CD14-positive monocyte (primary cell): ENCODE data around the gene R3HDM2. TPM values are rescaled to one million over a fixed set of nuclear protein-coding genes. Genes with fewer than 3 reads are reported as not detected.

Source experiments
- DNase-seq, 3 donors: peaks; one replicate each; pipeline ENCODE4 v3.0.0-alpha.2; 2011 to 2022
- H2AFZ ChIP-seq: 2 replicates; pipeline ENCODE4 v1.6.0; 2012; ENCODE audit warnings: mild to moderate bottlenecking, low read depth, low read length, inconsistent platforms; ENCODE audit not compliant: insufficient read depth, poor library complexity, severe bottlenecking
- H3K27ac ChIP-seq, 2 donors: 1 replicate in 1 of 2; 2 replicates in 1 of 2; pipeline ENCODE4 v1.5.1; 2012 to 2013; ENCODE audit warnings: low read length in 2 of 2, control low read depth in 1 of 2, inconsistent platforms in 1 of 2, low read depth in 1 of 2, mild to moderate bottlenecking in 1 of 2
- H3K27me3 ChIP-seq, 2 donors: one replicate each; pipeline versions ENCODE4 v1.6.0 to v1.6.1; 2011 to 2013; ENCODE audit warnings: low read length in 2 of 2; ENCODE audit not compliant: control insufficient read depth in 2 of 2, insufficient read depth in 2 of 2
- H3K36me3 ChIP-seq, 2 donors: replicated peaks in 1 of 2; 1 replicate in 1 of 2; 2 replicates in 1 of 2; pipeline versions ENCODE4 v1.5.1 to v1.6.1; 2012 to 2013; ENCODE audit warnings: low read length in 2 of 2, control low read depth in 1 of 2, inconsistent platforms in 1 of 2, mild to moderate bottlenecking in 1 of 2; ENCODE audit not compliant: insufficient read depth in 2 of 2, control insufficient read depth in 1 of 2
- H3K4me1 ChIP-seq, 2 donors: 1 replicate in 1 of 2; 2 replicates in 1 of 2; pipeline versions ENCODE4 v1.5.1 to v1.6.1; 2012 to 2013; ENCODE audit warnings: low read length in 2 of 2, control low read depth in 1 of 2, inconsistent platforms in 1 of 2, mild to moderate bottlenecking in 1 of 2, moderate library complexity in 1 of 2; ENCODE audit not compliant: insufficient read depth in 2 of 2, control insufficient read depth in 1 of 2
- H3K4me2 ChIP-seq: replicated peaks from 2 replicates; pipeline ENCODE3; 2012; ENCODE audit warnings: low read length, moderate library complexity, mild to moderate bottlenecking; ENCODE audit not compliant: poor library complexity, severe bottlenecking; ENCODE audit errors: extremely low read depth
- H3K4me3 ChIP-seq, 3 experiments: fragments of 200-600 bp in 1 of 3; sonication (generic) in 1 of 3; replicated peaks in 1 of 3; 1 replicate in 2 of 3; 2 replicates in 1 of 3; pipeline ENCODE4 v1.5.1; 2011 to 2013; ENCODE audit warnings: low read length in 3 of 3, mild to moderate bottlenecking in 3 of 3, control low read depth in 2 of 3, low read depth in 2 of 3, inconsistent platforms in 1 of 3, moderate library complexity in 1 of 3
- H3K79me2 ChIP-seq: 2 replicates; pipeline ENCODE4 v1.6.0; 2012; ENCODE audit warnings: mild to moderate bottlenecking, control low read depth, inconsistent platforms, low read length, moderate library complexity; ENCODE audit not compliant: insufficient read depth
- H3K9ac ChIP-seq: 2 replicates; pipeline ENCODE4 v1.6.0; 2017; ENCODE audit warnings: low read length, mild to moderate bottlenecking; ENCODE audit not compliant: insufficient read depth, poor library complexity, severe bottlenecking
- H3K9me3 ChIP-seq, 2 donors: replicated peaks in 1 of 2; 1 replicate in 1 of 2; 2 replicates in 1 of 2; pipeline versions ENCODE4 v1.5.1 to v1.6.1; 2012 to 2013; ENCODE audit warnings: low read length in 2 of 2, control low read depth in 1 of 2; ENCODE audit not compliant: control insufficient read depth in 1 of 2, insufficient read depth in 1 of 2
- H4K20me1 ChIP-seq: 2 replicates; pipeline ENCODE4 v1.6.0; 2012; ENCODE audit warnings: mild to moderate bottlenecking, low read length, control low read depth, moderate library complexity; ENCODE audit not compliant: insufficient read depth
- H3K27ac Mint-ChIP-seq, 7 donors: one replicate each; pipeline ENCODE4 v1.8.0; 2020; ENCODE audit warnings: mild to moderate bottlenecking in 7 of 7, mixed read lengths in 7 of 7, moderate library complexity in 6 of 7, inconsistent platforms in 2 of 7
- H3K27me3 Mint-ChIP-seq, 3 donors: one replicate each; pipeline ENCODE4 v1.8.0; 2021 to 2022; ENCODE audit warnings: low read depth in 3 of 3, mild to moderate bottlenecking in 3 of 3, mixed read lengths in 3 of 3, moderate library complexity in 3 of 3, inconsistent platforms in 1 of 3
- H3K36me3 Mint-ChIP-seq, 2 donors: one replicate each; pipeline ENCODE4 v1.8.0; 2020; ENCODE audit warnings: mixed read lengths in 2 of 2, inconsistent platforms in 1 of 2, mild to moderate bottlenecking in 1 of 2
- H3K4me1 Mint-ChIP-seq: one replicate; pipeline ENCODE4 v1.8.0; 2020; ENCODE audit warnings: mild to moderate bottlenecking, mixed read lengths
- H3K4me3 Mint-ChIP-seq, 2 donors: one replicate each; pipeline ENCODE4 v1.8.0; 2020; ENCODE audit warnings: mild to moderate bottlenecking in 2 of 2, mixed read lengths in 2 of 2, moderate library complexity in 1 of 2
- H3K9me3 Mint-ChIP-seq, 7 donors: one replicate each; pipeline ENCODE4 v1.8.0; 2020 to 2022; ENCODE audit warnings: mixed read lengths in 7 of 7, mild to moderate bottlenecking in 6 of 7, moderate library complexity in 6 of 7, inconsistent platforms in 2 of 7
- WGBS: methylation state at CpG from one replicate; pipeline ENCODE4 v1.1.5; 2013; ENCODE audit warnings: missing lambda C conversion rate; ENCODE audit not compliant: insufficient coverage; 5-methylcytosine and 5-hydroxymethylcytosine counted together
- intact Hi-C, 2 donors: fragments of 100-400 bp; cut with micrococcal nuclease; formaldehyde crosslinking; loops; one replicate each; pipeline versions ENCODE4 v1.15.0 to v1.15.1; 2023
- polyA plus RNA-seq, 3 donors: library from polyadenylated mRNA; depleted of rRNA in 1 of 3; unstranded in 2 of 3; stranded (reverse) in 1 of 3; fragments of 300-500 nt in 2 of 3; fragments of >200 nt in 1 of 3; fragmentation: Illumina TruSeq in 2 of 3; gene quantifications; 1 replicate in 2 of 3; 2 replicates in 1 of 3; pipeline ENCODE4 v1.2.3, GENCODE V29; 2012 to 2021
- TF ChIP-seq, protein P1 (sequence below): fragments of 200-600 bp; IDR thresholded peaks from one replicate; pipeline ENCODE4 v1.8.0; 2022; ENCODE audit warnings: antibody characterized with exemption, mild to moderate bottlenecking

The R3HDM2 gene
- polyA plus RNA-seq, 3 donors: 4.2 to 69.4 (median 7.3) TPM

DNA sequence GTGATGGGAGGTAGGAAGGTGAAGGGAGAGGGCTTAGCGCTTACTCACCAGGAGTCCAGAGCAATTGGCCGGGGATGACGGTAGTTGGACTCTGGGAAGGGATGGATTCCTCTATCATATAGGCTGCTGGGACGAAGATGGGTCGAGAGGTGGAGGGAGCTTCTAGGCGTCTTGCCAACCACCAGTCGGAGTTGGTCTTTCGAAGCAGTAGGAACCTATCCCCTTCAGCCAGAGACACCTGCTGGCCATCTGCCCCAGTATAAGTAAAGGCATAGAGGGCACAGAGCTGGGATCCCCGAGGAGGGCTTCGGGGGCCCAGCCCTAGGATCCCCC, 48.2 kb upstream of the R3HDM2 start:
- Histone ChIP-seq H2AFZ (peak overlapping the region; percentile 72), H3K9me3 (no peaks in the 10 kb centered on the region), H3K9ac (peak overlapping the region; percentile 83), H3K4me3 (peak overlapping the region in 1 of 3 experiments; percentile 100), H4K20me1 (peaks cover 26% of the 10 kb centered on the region), H3K27me3 (no peaks in the 10 kb centered on the region), H3K79me2 (peaks cover 65% of the 10 kb centered on the region), H3K36me3 (peaks cover 12 to 17% of the 10 kb centered on the region in 2 donors), H3K4me2 (peak overlapping the region; percentile 89), H3K27ac (peak overlapping the region; percentile 62 to 83), H3K4me1 (peaks cover 47 to 65% of the 10 kb centered on the region in 2 donors)
- Mint-ChIP-seq H3K9me3 (peaks cover 0 to 1% (median 0%) of the 10 kb centered on the region in 7 donors), H3K27ac (peak overlapping the region; percentile 86 to 97 (median 96)), H3K36me3 (peaks cover 20 to 33% of the 10 kb centered on the region in 2 donors), H3K4me1 (peaks cover 60% of the 10 kb centered on the region), H3K4me3 (peak overlapping the region; percentile 97 to 99), H3K27me3 (peaks cover 0 to 2% (median 0%) of the 10 kb centered on the region in 3 donors)
- DNase-seq: no peak
- intact Hi-C loops: loop anchor here (5.0 to 10.0 kb wide), 4 partner anchors 43 to 146 kb away; partner anchors contain the start of genes DCTN2 (in 2 of the 2), DDIT3 (in 1 of the 2) and MBD6 (in 1 of the 2)
- WGBS: 84% methylated on average over 5 of the region's 10 CpGs
- TF ChIP-seq, protein P1, sequence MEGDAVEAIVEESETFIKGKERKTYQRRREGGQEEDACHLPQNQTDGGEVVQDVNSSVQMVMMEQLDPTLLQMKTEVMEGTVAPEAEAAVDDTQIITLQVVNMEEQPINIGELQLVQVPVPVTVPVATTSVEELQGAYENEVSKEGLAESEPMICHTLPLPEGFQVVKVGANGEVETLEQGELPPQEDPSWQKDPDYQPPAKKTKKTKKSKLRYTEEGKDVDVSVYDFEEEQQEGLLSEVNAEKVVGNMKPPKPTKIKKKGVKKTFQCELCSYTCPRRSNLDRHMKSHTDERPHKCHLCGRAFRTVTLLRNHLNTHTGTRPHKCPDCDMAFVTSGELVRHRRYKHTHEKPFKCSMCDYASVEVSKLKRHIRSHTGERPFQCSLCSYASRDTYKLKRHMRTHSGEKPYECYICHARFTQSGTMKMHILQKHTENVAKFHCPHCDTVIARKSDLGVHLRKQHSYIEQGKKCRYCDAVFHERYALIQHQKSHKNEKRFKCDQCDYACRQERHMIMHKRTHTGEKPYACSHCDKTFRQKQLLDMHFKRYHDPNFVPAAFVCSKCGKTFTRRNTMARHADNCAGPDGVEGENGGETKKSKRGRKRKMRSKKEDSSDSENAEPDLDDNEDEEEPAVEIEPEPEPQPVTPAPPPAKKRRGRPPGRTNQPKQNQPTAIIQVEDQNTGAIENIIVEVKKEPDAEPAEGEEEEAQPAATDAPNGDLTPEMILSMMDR: no peak

DNA sequence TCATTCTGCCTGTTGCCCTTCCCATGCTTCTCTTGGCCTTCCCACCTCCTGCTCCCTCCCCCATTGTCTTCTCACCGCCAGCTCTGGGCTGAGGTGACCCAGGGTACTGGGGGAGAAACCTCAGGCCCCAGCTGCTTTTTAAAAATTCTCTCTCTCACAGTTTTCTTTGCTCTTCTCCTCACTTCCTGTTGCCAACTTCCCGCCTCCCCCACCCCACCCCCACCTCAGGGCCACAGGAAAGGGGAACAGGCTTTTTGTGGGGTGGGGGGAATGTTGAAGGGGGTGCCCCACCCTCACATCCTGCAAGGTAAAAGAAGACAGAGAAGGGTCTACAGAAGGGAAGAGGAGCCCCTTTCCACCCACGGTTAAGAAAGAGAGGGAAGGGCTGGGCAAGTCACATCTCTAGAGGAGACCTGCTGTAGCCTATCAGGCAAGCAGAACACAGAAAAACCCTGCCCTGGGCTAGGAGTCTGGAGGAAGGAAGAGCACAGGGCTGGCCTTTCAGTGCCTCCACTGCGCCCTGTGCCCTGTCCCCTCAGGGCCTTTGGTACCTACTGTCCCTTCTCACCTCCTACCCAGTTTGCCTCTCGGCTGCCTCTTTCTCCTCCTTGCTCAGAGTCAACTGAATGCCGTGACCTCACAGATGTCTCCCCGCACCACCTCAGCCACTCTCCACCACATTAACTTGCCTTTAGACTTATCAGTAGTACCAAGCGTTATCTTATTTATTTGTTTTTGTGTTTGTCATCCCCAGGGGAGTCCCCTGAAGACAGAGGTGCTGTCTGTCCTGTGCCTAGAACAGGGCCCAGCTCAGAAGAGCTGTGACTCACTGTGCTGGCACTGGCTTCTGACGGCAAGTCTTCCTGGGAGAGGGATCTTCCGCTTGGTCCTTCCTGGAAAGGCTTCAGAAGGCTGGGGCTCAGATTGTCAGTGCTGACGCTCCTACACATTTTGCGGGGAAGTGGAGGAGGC, 47.2 kb upstream of the R3HDM2 start:
- Mint-ChIP-seq H3K9me3 (peaks cover 0 to 1% (median 0%) of the 10 kb centered on the region in 7 donors), H3K4me3 (peak overlapping the region; percentile 97 to 99), H3K4me1 (peaks cover 63% of the 10 kb centered on the region), H3K27ac (peak overlapping the region; percentile 86 to 97 (median 96)), H3K36me3 (peaks cover 26 to 38% of the 10 kb centered on the region in 2 donors), H3K27me3 (peaks cover 0 to 2% (median 0%) of the 10 kb centered on the region in 3 donors)
- no peaks in the 10 kb centered on the region for H3K27me3 ChIP-seq
- H4K20me1 ChIP-seq: peaks cover 36% of the 10 kb centered on the region
- H2AFZ ChIP-seq: peak overlapping the region; percentile 72
- peaks cover 19 to 26% of the 10 kb centered on the region in 2 donors for H3K36me3 ChIP-seq
- intact Hi-C loops: loop anchor here (5.0 to 10.0 kb wide), 4 partner anchors 44 to 147 kb away; partner anchors contain the start of genes DCTN2 (in 2 of the 2), DDIT3 (in 1 of the 2) and MBD6 (in 1 of the 2)
- peak overlapping the region; percentile 62 to 83 for H3K27ac ChIP-seq
- H3K79me2 ChIP-seq: peaks cover 72% of the 10 kb centered on the region
- peak in 2 of 3 donors; percentile 73 to 84 for DNase-seq
- TF ChIP-seq, protein P1: no peak
- peak overlapping the region; percentile 79 to 100 (median 86) for H3K4me3 ChIP-seq
- 25% methylated on average over 6 of the region's 12 CpGs for WGBS
- H3K9ac ChIP-seq: peak overlapping the region; percentile 83
- H3K9me3 ChIP-seq: no peaks in the 10 kb centered on the region
- H3K4me2 ChIP-seq: peak overlapping the region; percentile 89
- H3K4me1 ChIP-seq: peaks cover 48 to 73% of the 10 kb centered on the region in 2 donors
